ENCODE measurements around the gene IFITM2.

GRCh38 chr11:270451-271318 lies 36.9 kb upstream of the IFITM2 start:
- TF ChIP-seq TARDBP (IDR thresholded peaks at IDR 0.05) (no peak), ARNT (IDR thresholded peaks at IDR 0.05) (no peak), ELF4 (IDR thresholded peaks at IDR 0.05) (no peak), FOXM1 (IDR thresholded peaks at IDR 0.05; ENCODE audit: borderline replicate concordance) (no peak), SP1 (IDR thresholded peaks at IDR 0.05) (no peak), SUZ12 (IDR thresholded peaks at IDR 0.05) (no peak), FOXA1 (IDR thresholded peaks at IDR 0.05) (no peak), FOXK2 (IDR thresholded peaks at IDR 0.05) (no peak), LEF1 (IDR thresholded peaks at IDR 0.05; ENCODE audit: borderline replicate concordance) (no peak), NFRKB (IDR thresholded peaks at IDR 0.05) (no peak), L3MBTL2 (conservative IDR thresholded peaks at IDR 0.05) (no peak), BHLHE40 (IDR thresholded peaks at IDR 0.05; ENCODE audit: borderline replicate concordance) (no peak), CTBP1 (IDR thresholded peaks at IDR 0.05; ENCODE audit: borderline replicate concordance) (no peak)
- TF ChIP-seq, protein P1, sequence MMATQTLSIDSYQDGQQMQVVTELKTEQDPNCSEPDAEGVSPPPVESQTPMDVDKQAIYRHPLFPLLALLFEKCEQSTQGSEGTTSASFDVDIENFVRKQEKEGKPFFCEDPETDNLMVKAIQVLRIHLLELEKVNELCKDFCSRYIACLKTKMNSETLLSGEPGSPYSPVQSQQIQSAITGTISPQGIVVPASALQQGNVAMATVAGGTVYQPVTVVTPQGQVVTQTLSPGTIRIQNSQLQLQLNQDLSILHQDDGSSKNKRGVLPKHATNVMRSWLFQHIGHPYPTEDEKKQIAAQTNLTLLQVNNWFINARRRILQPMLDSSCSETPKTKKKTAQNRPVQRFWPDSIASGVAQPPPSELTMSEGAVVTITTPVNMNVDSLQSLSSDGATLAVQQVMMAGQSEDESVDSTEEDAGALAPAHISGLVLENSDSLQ (IDR thresholded peaks at IDR 0.05): 0 out of 2 replicates have a peak, but pooled peaks have one; percentile 16

All from HEK293T (cell line).